Measurements from ENCODE around the gene CCDC157. TPM values are rescaled to one million over a fixed set of nuclear protein-coding genes. Genes with fewer than 3 reads are reported as not detected.

The CCDC157 gene
- under 1 TPM; 0.65 to 0.84 TPM for total RNA-seq
- long read RNA-seq, partial matches to known transcripts, result 1 of 6 reads
- long read RNA-seq, other reads (novel, unspliced or antisense), result 4 of 6 reads

- peak; percentile 99 for ATAC-seq
- intact Hi-C loops (cut with DNase I), result no loop called here
- DNase-seq, result peak; percentile 92
Observed at GRCh38 chr22:30356449-30357235, at the start of gene CCDC157, which contains the start of gene SF3A1. Gene CCDC157, plus strand, starts transcription at chr22:30357007. Its CDS starts 8,994 bp downstream, at chr22:30366001. Gene SF3A1, minus strand, starts transcription at chr22:30356894. Its CDS starts 102 bp downstream, at chr22:30356792.

DNA sequence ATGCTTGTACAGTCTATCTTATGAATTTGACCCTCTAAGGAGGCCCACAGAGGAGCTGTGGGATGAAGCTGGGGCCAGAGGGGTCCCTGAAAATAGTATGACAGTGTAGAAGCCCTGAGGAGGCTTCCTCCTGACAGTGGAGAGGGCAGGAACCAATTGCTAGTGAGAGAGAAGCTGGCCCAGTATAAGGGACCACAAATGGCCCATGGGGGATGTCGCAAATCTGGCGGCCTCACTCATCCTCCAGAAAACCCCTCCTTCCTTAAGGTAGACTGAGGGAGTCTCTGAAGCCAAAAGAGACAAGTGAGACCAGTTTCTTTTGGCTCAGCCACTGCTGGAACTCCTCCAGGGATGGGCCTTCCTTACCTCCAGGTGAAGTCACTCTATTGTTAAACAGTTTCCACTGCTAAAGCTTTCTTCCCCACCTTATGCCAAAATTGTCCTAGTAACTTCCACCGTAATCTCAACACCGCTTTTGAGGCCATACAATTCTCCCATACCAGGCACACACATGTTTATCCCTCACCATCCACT lies 49.7 kb upstream of the CCDC157 start:
- ATAC-seq (no peak), DNase-seq (no peak)
- intact Hi-C loops (cut with DNase I), result no loop called here

DNA sequence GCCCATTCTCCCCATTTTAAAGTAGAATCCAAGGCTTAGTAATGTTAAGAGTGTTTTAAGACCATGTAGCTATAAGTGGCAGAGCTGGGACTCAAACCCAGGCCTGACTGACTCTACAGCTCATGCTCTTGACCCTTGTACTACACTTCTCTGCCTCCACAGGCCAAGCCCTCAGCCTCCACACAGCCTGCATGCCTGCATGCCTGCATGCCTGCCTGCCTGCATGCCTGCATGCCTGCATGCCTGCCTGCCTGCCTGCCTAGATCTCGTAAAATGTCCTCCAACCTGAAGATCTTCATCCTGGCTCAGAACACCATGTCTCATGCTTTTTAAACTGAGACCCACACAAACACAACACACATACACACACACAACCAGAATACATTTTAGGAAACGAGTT lies 48.7 kb upstream of the CCDC157 start:
- ATAC-seq (no peak), DNase-seq (no peak)
- intact Hi-C loops (cut with DNase I), result no loop called here

DNA sequence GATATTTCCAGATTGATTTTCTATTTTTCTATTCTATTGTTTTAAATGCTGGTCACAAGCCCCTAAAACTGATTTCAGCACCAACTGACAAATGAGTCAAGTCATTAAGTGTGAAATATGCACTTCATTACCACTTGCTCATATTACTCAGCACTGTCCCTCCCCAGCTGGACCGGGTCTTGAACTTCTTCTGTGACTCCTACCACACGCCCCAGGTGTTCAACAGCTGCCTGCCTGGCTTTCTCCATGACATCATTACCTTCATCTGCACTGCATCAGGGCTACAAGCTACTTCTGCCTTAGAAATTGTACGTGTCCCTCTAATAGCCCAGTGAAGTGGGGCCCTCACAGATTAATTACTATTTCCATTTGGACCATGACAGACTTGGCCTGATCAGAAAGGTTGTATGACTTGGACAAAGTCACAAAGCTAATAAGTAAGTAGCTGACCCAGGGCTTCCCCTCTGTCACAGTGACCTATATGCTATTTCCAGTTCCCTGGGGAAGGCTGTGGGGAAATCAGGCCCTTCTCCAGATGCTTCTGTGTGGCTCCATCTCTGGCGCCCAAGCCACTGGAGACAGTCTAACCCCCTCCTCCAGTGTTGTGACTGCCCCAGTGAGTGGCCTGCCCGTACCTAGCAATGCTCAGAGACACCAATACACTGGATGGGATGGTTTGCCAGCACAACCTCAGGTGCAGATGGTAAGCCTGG lies 48.1 kb upstream of the CCDC157 start:
- DNase-seq (no peak), ATAC-seq (no peak)
- intact Hi-C loops (cut with DNase I), result no loop called here

GRCh38 chr22:30309951-30310741 lies 46.7 kb upstream of the CCDC157 start:
- DNase-seq, result peak; percentile 43
- ATAC-seq, result peak; percentile 36 to 37
- intact Hi-C loops (cut with DNase I), result no loop called here

DNA sequence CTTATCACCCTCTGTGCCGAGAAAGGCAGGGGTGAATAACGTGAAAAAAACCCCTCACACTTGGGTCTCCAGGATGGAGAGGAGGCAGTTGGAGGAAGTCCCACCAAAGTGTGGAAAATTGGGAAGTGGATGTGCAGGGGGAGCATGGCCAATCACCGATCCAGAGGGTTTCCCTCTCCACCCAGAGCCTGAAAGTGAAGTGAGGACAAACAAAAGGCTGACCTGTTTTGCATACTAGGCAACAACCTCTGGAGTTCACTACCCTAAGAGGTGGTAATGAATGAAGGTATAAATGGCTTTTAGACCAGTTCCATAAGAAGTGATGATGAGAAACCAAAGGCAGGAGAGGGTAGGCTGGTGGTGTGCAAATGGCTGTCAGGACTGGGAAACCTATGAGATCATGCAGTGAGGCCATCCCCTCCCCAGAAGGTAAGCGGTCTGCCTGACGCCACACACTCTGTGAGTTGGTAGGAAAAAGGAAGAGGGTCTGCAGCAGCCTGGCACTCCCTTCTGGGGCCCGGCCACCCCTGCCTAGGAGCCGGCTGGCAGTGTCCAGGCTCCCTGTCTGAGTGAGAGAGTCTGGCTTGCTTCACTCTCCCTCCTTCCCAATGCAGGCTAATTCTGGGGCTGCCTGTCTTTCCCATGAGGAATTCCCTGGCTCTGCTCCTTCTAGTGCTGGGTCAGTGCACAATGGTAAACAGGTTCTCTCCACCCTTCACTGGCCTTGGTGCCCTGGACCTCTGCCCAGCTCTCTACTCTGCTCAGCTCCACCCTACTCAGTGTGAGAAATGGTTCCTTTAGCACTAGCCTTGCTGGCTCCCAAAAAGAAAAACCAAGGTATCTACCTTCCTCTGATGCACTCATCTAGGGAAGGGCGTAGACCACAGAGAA lies 45.7 kb upstream of the CCDC157 start:
- DNase-seq (peak; percentile 81), ATAC-seq (peak; percentile 86 to 93)
- intact Hi-C loops (cut with DNase I), result no loop called here

- DNase-seq (no peak), ATAC-seq (no peak)
- intact Hi-C loops (cut with DNase I), result no loop called here
Observed at GRCh38 chr22:30312053-30312452, 44.8 kb upstream of the CCDC157 start.

DNA sequence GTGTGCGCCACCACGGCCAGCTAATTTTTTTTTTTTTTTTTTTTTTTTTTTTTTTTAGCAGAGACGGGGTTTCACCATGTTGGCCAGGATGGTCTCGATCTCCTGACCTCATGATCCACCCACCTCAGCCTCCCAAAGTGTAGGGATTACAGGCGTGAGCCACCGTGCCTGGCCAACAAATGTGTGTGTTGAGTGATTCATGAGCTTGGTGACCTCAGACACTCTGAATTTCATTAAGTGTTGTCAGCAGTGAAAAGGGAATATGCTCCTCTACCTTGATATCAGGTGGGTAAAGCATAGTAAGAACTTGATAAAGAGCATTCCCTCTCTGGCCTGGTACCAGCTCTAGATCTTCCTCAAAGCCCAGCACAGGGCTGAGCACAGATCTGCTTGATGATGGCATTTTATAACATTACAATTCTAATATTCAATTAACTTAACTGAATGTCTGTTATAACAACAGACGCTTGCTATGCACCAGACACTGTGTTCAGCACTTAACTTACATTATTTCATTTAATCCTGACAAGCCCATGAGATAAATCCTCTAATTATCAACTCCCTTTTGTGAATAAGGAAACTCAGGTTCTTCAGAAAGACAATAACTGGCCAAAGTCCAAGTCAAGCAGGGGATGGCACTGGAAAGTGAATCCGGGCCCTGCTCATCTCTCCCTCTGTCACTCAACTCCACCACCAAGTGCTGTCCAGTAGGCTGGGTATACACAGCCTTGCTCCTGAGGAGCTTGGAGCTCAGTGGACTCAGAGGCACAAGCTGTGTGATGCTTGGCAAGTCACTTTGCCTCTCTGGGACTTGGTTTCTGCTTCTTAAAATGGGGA lies 43.1 kb upstream of the CCDC157 start:
- intact Hi-C loops (cut with DNase I), result no loop called here
- no peak for ATAC-seq
- no peak for DNase-seq

DNA sequence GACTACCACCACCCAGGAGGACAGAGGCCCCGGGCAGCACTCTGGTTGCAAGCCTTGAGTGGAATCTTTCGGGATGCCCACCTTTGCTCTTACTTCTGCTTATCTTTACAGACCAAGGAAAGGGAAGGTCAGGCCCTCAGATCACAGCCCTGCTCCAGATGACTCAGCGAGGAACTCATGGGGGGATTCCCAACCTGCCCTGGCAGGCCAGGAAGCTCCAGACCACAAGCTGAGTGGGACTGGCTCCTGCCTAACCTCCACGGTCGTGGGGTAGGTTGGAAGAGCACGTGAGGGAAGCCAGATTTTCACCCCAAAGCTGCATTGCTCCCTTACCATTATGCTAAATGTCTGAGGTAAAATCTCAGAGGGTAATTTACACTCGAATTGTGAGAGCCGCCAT lies 41.9 kb upstream of the CCDC157 start:
- no peak for DNase-seq
- no peak for ATAC-seq
- intact Hi-C loops (cut with DNase I), result no loop called here

GRCh38 chr22:30315962-30316576 lies 40.7 kb upstream of the CCDC157 start:
- ATAC-seq (no peak), DNase-seq (no peak)
- intact Hi-C loops (cut with DNase I), result no loop called here

GRCh38 chr22:30317778-30318177 lies 39.0 kb upstream of the CCDC157 start:
- intact Hi-C loops (cut with DNase I), result no loop called here
- no peak for ATAC-seq
- no peak for DNase-seq

- intact Hi-C loops (cut with DNase I), result no loop called here
- DNase-seq (no peak), ATAC-seq (no peak)
Observed at GRCh38 chr22:30318799-30319419, 37.9 kb upstream of the CCDC157 start.

DNA sequence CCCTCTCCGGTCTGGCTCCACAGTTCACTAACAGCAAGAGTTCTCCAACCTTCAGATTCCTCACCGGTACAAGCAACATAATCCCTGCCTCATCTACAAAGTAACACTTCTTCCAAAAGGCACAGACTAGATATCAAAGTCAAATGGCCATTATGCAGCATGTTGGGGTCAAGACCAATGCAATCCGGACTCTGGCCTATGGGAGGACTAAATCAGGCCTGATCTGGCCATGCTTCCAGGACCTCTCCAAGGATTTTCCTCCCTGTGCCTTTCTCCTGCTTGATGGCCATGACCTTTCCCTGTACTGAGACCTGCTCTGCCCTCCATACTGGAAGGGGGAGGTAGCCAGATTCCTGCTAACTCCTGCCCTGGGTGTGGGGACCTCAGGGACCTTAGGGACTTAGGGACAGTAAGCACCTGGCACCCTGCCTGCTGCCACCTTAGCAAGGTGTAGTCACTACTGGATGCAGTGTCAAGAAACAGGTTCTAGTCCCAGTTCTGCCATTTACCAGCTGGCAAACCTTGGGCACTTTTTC lies 36.7 kb upstream of the CCDC157 start:
- intact Hi-C loops (cut with DNase I), result no loop called here
- ATAC-seq (no peak), DNase-seq (no peak)

DNA sequence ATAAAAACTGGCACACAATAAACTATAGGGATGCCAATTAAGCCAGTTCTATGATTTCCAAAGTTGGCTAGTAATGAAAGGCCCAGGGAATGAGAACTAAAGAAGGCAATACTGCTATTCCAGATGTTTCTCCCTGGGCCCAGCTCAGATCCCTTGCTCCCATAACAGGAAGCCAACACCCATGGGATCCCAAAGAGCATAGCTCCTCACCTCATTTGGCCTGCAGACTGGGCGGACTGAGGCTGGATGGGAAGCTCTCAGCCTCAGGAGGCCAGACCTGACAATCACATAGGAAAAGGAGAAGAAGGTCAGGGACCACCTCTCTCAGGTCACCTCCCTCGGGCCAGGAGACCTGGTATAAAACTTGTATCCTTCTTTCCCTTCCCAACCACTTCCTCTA lies 35.3 kb upstream of the CCDC157 start:
- ATAC-seq (peak in 1 of 2 donors; percentile 8), DNase-seq (no peak)
- intact Hi-C loops (cut with DNase I), result no loop called here

GRCh38 chr22:30323246-30323645 lies 33.6 kb upstream of the CCDC157 start:
- no peak for DNase-seq
- ATAC-seq, result no peak
- intact Hi-C loops (cut with DNase I), result no loop called here

DNA sequence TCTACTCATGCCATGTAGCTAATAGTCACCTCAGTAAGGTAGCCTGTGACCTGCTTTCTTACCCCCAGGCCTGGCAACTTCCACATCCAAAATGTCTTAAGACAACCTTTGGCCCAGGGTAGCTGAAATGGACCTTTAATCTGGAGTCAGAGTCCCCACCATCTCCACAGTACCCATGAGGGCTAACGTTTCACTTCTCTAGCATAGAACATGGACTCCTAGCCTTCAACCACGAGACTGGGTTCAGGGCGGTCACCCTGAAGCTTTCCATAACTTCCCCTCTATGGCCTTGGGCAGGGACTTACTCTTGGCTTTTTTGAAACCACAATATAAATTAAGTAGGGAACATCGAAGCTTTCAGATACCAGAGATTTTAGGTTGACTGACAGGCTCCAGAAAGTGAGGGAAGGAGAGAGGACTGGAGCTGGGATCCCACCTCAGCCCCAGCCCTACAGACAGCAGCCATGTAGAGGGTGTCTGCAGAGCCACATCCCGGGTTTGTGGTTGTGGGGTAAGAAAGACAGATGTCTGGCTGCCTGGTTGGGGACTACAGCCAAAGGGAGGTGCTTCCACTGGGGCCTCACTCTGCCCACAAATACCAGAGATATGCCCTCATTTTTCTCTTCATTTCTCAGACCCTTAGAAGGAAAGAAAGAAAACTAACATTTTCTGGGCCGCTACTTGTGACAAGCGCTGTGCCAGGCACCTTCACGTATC lies 32.6 kb upstream of the CCDC157 start:
- DNase-seq (no peak), ATAC-seq (no peak)
- intact Hi-C loops (cut with DNase I), result no loop called here
